HFF-Myc (cell line): ENCODE results near the gene GAA.

ENCODE experiments used
- DNase-seq: peaks from one replicate; pipeline ENCODE4 v3.0.0-alpha.2; 2011; ENCODE audit warnings: low read depth; ENCODE audit errors: extremely low read depth
- H3K4me3 ChIP-seq: replicated peaks from 2 replicates; pipeline ENCODE4 v1.5.1; 2011; ENCODE audit warnings: low read depth, mild to moderate bottlenecking, control low read depth, low read length
- CTCF ChIP-seq: IDR thresholded peaks from 2 replicates; pipeline ENCODE4 v1.5.1; 2012; ENCODE audit warnings: mild to moderate bottlenecking, low read depth, low read length, control low read depth; ENCODE audit errors: missing control alignments

GAA gene

GRCh38 chr17:80104321-80104955 is 3.1 kb downstream of the GAA start:
- no peak overlapping the region for H3K4me3 ChIP-seq
- no peak for DNase-seq
- no peak for TF ChIP-seq CTCF

- no peak overlapping the region for H3K4me3 ChIP-seq
- no peak for TF ChIP-seq CTCF
- no peak for DNase-seq
Observed at GRCh38 chr17:80104956-80105375, 3.6 kb downstream of the GAA start.

DNA sequence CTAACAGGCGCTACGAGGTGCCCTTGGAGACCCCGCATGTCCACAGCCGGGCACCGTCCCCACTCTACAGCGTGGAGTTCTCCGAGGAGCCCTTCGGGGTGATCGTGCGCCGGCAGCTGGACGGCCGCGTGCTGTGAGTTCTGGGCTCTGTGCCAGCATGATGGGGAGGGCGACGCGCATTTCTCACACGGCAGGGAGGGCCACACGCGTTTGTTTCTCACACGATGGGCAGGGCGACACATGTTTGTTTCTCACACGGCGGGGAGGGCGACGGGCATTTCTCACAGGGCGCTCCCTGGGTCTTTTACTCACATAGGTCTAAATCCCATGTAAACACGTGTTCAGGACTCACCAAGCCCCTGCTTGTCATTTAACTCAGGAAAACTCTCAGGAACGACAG is 4.4 kb downstream of the GAA start:
- no peak for TF ChIP-seq CTCF
- no peak for DNase-seq

GRCh38 chr17:80106176-80106575 is 4.8 kb downstream of the GAA start:
- H3K4me3 ChIP-seq = no peak overlapping the region
- no peak for DNase-seq
- no peak for TF ChIP-seq CTCF

More for the DNA sequence above, 4.4 kb downstream of the GAA start:
- H3K4me3 ChIP-seq = no peak overlapping the region

- TF ChIP-seq CTCF = no peak
Observed at GRCh38 chr17:80106751-80107150, 5.4 kb downstream of the GAA start.

DNA sequence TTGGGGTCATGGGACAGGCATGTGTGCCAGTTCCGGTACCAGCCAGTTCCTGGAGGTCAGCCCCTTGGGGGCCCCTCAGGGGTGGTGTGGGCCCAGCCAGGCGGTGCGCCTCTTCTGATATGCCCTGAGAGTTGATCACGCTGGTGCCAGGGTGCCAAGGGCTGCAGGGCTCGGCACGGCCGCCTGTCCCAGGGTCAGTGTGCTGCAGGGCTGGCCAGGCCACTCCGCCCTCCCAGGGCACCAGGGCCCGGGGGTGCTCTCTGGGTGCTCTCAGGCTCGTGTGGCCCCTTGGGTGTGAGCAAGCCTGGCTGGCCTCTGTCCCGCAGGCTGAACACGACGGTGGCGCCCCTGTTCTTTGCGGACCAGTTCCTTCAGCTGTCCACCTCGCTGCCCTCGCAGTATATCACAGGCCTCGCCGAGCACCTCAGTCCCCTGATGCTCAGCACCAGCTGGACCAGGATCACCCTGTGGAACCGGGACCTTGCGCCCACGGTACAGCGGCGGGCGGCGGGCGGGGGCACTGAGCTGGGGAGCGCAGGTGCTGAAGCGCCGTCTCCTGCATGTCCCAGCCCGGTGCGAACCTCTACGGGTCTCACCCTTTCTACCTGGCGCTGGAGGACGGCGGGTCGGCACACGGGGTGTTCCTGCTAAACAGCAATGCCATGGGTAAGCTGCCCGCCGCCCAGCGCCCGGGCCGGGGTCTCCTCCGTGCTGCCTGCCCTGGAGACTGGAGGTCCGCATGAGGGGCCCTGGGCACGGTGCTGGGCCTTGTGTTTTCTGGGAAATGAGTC is 6.0 kb downstream of the GAA start:
- no peak for DNase-seq
- no peak overlapping the region for H3K4me3 ChIP-seq
- no peak for TF ChIP-seq CTCF

More at GRCh38 chr17:80106751-80107150, 5.4 kb downstream of the GAA start:
- no peak for DNase-seq
- no peak overlapping the region for H3K4me3 ChIP-seq
